IgD-negative memory B cell (primary cell): ENCODE data around the gene ZBTB7C. TPM values are rescaled to one million over a fixed set of nuclear protein-coding genes. Genes with fewer than 3 reads are reported as not detected.

Experiments
- H3K27ac Mint-ChIP-seq, 3 donors: one replicate each; pipeline ENCODE4 v1.8.0; 2020 to 2022; ENCODE audit warnings: mild to moderate bottlenecking in 3 of 3, mixed read lengths in 3 of 3, moderate library complexity in 1 of 3
- H3K27me3 Mint-ChIP-seq: one replicate; pipeline ENCODE4 v1.8.0; 2021; ENCODE audit warnings: mixed read lengths
- H3K36me3 Mint-ChIP-seq: one replicate; pipeline ENCODE4 v1.8.0; 2020; ENCODE audit warnings: mild to moderate bottlenecking, mixed read lengths
- H3K4me1 Mint-ChIP-seq, 3 donors: one replicate each; pipeline ENCODE4 v1.8.0; 2020 to 2022; ENCODE audit warnings: mixed read lengths in 3 of 3, mild to moderate bottlenecking in 1 of 3
- H3K4me3 Mint-ChIP-seq, 4 donors: one replicate each; pipeline ENCODE4 v1.8.0; 2020 to 2022; ENCODE audit warnings: mild to moderate bottlenecking in 4 of 4, mixed read lengths in 4 of 4, moderate library complexity in 3 of 4
- H3K9me3 Mint-ChIP-seq, 3 donors: one replicate each; pipeline ENCODE4 v1.8.0; 2020 to 2021; ENCODE audit warnings: mixed read lengths in 3 of 3, mild to moderate bottlenecking in 1 of 3
- polyA plus RNA-seq: library from polyadenylated mRNA; unstranded; fragments of 300-500 nt; fragmentation: Illumina TruSeq; gene quantifications from one replicate; pipeline ENCODE4 v1.2.3, GENCODE V29; 2021

ZBTB7C gene
- polyA plus RNA-seq, 1 donor from 2014 or later = not detected

DNA sequence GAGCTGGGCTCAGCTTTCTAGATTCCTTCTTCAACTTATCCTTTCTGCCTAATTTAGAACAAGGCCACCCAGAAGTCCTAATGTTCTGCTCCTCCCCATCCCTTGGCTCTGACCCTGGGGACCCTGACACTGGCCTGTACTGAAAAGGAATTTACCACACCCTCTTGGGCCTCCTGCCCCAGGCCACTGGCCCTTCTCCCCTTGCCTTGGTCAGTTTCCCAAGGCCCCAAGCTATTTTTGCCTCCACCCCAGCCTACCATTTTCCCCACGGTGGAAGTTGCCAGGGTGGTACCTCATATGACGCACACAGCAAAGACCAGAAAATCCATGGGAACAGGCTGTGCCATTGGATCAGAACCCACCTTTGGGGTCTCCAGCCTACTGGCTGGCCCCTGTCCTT lies 72.1 kb downstream of the ZBTB7C start:
- H3K36me3 Mint-ChIP-seq = no peaks in the 10 kb centered on the region
- no peaks in the 10 kb centered on the region for H3K9me3 Mint-ChIP-seq
- no peak overlapping the region for H3K4me3 Mint-ChIP-seq
- H3K4me1 Mint-ChIP-seq = no peaks in the 10 kb centered on the region
- peaks cover 3% of the 10 kb centered on the region for H3K27me3 Mint-ChIP-seq
- H3K27ac Mint-ChIP-seq = no peak overlapping the region

DNA sequence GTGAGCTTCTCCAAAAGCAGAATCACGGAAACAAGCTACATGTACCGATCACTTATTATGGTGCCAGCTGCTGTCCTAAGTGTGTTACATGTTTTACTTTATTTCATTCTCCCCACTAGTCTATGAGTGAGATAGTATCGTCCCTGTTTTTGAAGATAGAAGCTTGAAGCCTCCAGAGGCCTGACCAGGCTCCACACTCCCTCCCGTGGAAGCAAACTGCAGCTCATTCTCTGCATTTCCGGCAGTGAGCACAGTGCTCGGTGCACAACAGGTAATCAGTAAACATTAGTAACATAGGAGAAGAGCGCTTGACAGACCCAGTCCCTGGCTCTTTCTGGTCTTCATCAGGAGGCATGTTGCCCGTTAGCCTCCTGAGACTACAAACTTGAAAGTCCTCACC lies 72.9 kb downstream of the ZBTB7C start:
- H3K4me1 Mint-ChIP-seq = no peaks in the 10 kb centered on the region
- no peaks in the 10 kb centered on the region for H3K36me3 Mint-ChIP-seq
- H3K4me3 Mint-ChIP-seq = no peak overlapping the region
- no peaks in the 10 kb centered on the region for H3K9me3 Mint-ChIP-seq
- H3K27me3 Mint-ChIP-seq = peaks cover 3% of the 10 kb centered on the region
- no peak overlapping the region for H3K27ac Mint-ChIP-seq

- no peak overlapping the region for H3K27ac Mint-ChIP-seq
- H3K4me3 Mint-ChIP-seq = no peak overlapping the region
- no peaks in the 10 kb centered on the region for H3K9me3 Mint-ChIP-seq
- peaks cover 3% of the 10 kb centered on the region for H3K27me3 Mint-ChIP-seq
- H3K36me3 Mint-ChIP-seq = no peaks in the 10 kb centered on the region
- H3K4me1 Mint-ChIP-seq = no peaks in the 10 kb centered on the region
These were observed 73.4 kb downstream of the ZBTB7C start for GRCh38 chr18:48335829-48336228.

- Mint-ChIP-seq H3K4me3 (no peak overlapping the region), H3K4me1 (no peaks in the 10 kb centered on the region), H3K27me3 (peaks cover 3% of the 10 kb centered on the region), H3K9me3 (no peaks in the 10 kb centered on the region), H3K36me3 (no peaks in the 10 kb centered on the region), H3K27ac (no peak overlapping the region)
These were observed 74.3 kb downstream of the ZBTB7C start for GRCh38 chr18:48334845-48335244.

GRCh38 chr18:48333563-48333962 lies 75.6 kb downstream of the ZBTB7C start:
- no peak overlapping the region for H3K27ac Mint-ChIP-seq
- no peaks in the 10 kb centered on the region for H3K36me3 Mint-ChIP-seq
- no peaks in the 10 kb centered on the region for H3K4me1 Mint-ChIP-seq
- H3K9me3 Mint-ChIP-seq = no peaks in the 10 kb centered on the region
- H3K4me3 Mint-ChIP-seq = no peak overlapping the region
- peaks cover 3% of the 10 kb centered on the region for H3K27me3 Mint-ChIP-seq

DNA sequence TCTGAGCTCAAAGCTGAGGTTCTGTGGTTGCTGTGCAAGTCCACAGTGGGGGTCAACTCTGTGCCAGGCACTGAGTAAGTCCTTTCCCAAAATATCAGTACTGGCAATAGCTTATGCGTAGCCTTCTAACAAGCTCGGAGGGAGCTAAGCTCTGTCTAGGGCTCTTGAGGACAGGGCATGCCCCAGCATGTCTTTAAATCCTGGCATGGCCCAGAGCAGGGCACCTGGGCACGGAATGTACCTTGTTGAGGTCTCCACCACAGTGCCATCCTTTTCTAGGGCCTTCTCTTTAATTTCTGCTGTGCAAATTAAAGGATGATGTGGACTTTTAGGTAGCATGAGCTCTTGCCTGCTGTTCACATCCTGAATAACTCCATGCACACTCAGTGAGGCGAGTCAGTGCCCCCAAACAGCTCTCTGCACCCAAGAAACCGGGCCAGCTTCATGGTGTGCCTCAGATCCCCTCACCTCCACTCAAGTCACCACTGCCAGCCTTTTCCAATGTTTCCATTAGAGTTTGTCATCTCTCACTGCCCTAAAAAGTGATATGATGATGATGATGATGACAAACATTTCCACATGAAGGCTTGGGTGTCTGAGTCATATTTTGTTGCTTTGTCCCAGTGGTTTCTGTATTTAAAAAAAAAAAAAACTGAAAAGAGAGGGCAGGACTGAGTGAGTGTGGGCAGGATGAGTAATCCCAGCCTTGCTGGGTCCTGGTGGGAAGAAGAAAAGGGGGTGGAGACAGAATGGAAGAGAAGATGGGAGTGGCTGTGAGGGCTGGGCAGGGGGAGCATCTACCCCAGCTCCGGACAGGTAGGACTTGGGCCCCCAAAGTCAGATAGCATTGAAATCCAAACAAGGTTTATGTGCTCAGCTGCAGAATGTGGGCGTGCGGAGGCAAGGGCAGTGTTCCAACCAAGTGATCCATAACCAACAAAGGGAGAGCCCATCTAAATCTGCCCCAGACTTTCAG lies 78.9 kb downstream of the ZBTB7C start:
- peaks cover 3% of the 10 kb centered on the region for H3K27me3 Mint-ChIP-seq
- H3K36me3 Mint-ChIP-seq = no peaks in the 10 kb centered on the region
- no peak overlapping the region for H3K27ac Mint-ChIP-seq
- no peak overlapping the region for H3K4me3 Mint-ChIP-seq
- no peaks in the 10 kb centered on the region for H3K9me3 Mint-ChIP-seq
- no peaks in the 10 kb centered on the region for H3K4me1 Mint-ChIP-seq

DNA sequence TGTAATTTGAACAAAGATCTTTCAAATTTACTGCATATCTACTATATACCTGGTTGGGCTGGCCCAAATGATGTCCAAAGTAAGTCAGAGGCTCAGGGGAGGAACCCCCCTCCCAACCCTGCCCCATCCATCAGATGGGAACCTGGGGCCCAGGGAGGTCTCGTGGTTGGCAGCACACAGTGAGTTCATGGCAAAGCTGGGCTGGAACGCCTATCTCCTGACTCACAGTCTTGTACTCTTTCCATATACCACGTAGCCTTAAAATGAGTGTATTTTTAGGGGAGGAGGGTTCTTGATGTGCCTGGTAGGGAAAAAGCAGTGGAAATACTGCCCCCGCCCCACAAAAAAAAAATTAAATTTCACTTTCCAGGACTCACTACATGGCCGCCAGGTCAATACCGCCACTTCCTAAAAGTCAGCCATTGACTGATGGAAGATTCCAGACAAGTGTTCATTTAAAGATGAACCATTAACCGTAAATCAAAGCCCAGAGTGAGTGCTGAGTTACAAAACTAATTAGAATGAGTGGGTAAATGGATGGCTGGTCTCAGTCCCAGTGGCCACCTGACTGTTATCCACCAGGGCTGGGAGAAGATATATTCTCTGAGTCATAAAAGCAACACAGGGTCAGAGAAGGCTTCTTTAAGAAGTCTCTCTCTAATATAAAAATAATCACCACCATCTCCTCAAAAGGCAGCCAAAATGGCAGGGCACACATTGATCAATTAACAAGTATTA lies 80.5 kb downstream of the ZBTB7C start:
- no peak overlapping the region for H3K27ac Mint-ChIP-seq
- H3K4me3 Mint-ChIP-seq = no peak overlapping the region
- H3K27me3 Mint-ChIP-seq = peaks cover 7% of the 10 kb centered on the region
- H3K36me3 Mint-ChIP-seq = no peaks in the 10 kb centered on the region
- no peaks in the 10 kb centered on the region for H3K4me1 Mint-ChIP-seq
- peaks cover 0 to 1% (median 0%) of the 10 kb centered on the region in 3 donors for H3K9me3 Mint-ChIP-seq

DNA sequence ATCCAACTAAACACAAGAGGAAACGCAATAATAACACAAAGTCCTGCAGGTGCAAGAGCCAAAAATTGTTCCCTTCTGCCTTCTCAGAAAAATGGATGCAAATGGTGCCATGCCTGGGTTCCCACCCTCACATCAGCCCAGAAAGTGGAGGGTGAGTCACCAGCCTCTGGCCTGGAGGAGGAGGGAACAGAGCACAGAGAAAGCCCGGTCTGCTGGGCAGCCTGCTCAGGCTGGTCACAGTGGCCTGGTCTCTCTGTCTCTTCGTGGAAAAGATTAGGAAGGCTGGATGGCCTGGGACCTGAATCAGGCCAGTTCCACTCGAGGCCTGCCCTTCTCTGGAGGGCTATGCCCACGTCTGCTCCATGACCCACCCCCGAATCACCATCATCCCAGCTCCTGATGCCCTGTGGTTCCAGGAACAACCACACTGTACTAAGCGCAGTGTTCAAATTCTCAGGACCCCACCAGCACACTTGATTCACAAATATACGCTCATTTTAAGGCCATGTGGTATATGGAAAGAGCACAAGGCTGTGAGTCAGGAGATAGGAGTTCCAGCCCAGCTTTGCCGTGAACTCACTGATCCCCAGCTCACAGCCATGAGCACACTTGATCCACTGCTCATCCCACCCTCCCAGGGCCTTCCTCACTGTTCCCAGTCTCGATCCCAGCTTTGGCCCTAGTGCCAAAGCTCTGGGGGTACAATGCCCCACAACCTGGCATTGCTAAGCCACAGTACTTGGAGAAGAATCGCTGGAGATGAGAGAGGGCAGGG lies 82.1 kb downstream of the ZBTB7C start:
- Mint-ChIP-seq H3K36me3 (no peaks in the 10 kb centered on the region), H3K9me3 (peaks cover 0 to 1% (median 0%) of the 10 kb centered on the region in 3 donors), H3K4me3 (no peak overlapping the region), H3K27me3 (peaks cover 4% of the 10 kb centered on the region), H3K4me1 (no peaks in the 10 kb centered on the region), H3K27ac (no peak overlapping the region)

DNA sequence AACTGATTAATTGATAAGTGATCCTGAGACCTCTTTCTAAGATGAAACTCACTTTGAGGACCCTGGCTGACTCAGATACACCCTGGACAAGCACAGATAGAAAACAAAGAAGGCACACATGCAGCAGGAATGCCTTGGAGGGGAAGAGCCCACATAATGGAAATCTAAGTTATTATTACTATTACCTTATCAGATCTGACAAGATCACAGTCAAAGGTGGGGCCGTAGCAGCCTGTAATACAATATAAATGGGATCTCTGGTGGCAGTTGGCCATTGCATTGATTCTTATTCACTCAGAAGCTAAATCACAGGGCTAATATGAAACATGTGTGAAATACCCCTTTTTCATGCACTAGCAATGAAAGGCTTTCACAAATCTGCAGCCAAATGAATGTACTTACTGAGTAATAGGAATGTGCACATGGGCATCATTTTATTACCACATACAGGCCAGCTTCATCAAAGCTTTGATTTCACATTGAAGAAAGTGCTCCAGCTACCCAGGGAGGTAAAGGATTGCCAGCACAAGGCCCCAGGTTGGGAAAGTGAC lies 84.0 kb downstream of the ZBTB7C start:
- H3K4me1 Mint-ChIP-seq = no peaks in the 10 kb centered on the region
- H3K27me3 Mint-ChIP-seq = peaks cover 5% of the 10 kb centered on the region
- H3K36me3 Mint-ChIP-seq = no peaks in the 10 kb centered on the region
- H3K27ac Mint-ChIP-seq = no peak overlapping the region
- H3K9me3 Mint-ChIP-seq = peaks cover 0 to 1% (median 0%) of the 10 kb centered on the region in 3 donors
- H3K4me3 Mint-ChIP-seq = no peak overlapping the region

DNA sequence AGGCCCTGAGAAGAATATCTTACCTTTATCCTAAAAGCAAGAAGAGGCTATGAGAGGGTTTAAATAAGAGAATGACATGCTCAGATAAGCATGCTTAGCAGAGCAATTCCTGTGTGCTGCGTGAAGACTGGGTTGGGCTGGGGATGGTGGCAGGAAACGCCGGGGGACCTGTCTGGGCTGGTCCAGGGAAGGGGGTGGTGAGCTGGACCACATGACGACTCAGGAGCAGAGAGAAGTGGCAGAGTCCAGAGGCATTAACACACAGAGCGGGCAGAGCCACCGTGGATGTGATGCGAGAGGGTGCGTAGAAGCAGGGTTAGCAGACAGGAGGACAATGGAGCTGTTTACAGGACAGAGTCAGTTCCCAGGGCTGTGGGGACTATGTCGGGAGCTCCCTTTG lies 84.5 kb downstream of the ZBTB7C start:
- Mint-ChIP-seq H3K4me3 (no peak overlapping the region), H3K9me3 (peaks cover 0 to 1% (median 0%) of the 10 kb centered on the region in 3 donors), H3K4me1 (no peaks in the 10 kb centered on the region), H3K27ac (no peak overlapping the region), H3K27me3 (peaks cover 5% of the 10 kb centered on the region), H3K36me3 (peaks cover 1% of the 10 kb centered on the region)

DNA sequence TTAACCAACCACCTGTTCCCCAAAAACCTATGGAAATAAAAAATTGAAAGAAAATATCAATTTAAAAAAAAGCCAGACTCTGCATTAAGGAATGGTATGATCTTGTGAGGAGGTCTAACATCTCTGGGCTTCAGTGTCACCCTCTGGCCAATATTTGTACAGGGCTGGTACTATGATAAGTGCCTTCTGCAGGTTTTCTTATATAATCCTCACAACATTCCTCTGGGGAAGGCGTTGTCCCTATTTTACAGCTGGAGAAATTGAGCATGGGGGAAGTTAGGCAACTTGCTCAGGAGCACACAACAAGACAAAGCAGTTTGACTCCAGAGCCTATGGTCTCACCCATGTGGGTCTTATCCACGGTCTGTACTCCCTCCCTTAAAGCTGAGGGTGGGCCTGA lies 86.0 kb downstream of the ZBTB7C start:
- peak overlapping the region in 1 of 3 donors; percentile 14 for H3K27ac Mint-ChIP-seq
- peaks cover 6% of the 10 kb centered on the region for H3K27me3 Mint-ChIP-seq
- peaks cover 1% of the 10 kb centered on the region for H3K36me3 Mint-ChIP-seq
- H3K4me3 Mint-ChIP-seq = no peak overlapping the region
- peaks cover 0 to 1% (median 0%) of the 10 kb centered on the region in 3 donors for H3K9me3 Mint-ChIP-seq
- H3K4me1 Mint-ChIP-seq = no peaks in the 10 kb centered on the region

GRCh38 chr18:48321536-48321935 lies 87.6 kb downstream of the ZBTB7C start:
- H3K4me1 Mint-ChIP-seq = no peaks in the 10 kb centered on the region

DNA sequence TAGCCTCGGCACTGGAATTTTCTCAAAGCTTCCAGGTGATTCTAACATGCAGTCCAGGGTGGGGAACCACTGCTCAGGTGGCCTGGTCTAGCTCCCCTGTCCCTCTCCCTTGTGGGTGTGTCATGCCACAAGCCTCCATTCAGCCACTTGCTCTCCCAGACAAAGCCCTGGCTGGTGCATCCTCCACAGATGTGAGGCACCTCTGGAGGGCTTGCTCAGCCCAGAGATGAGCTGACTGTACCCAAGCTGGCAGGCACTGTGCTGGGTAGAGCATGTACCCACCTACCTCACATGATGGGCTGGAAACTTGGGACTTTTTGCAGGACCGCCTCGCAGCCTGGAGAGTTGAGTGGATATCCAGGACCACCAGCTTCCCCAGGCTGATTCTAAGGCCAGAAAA lies 88.1 kb downstream of the ZBTB7C start:
- Mint-ChIP-seq H3K4me3 (no peak overlapping the region), H3K27me3 (peaks cover 6% of the 10 kb centered on the region), H3K36me3 (peaks cover 1% of the 10 kb centered on the region)

More at GRCh38 chr18:48321536-48321935, 87.6 kb downstream of the ZBTB7C start:
- Mint-ChIP-seq H3K4me3 (no peak overlapping the region), H3K27ac (peak overlapping the region in 1 of 3 donors; percentile 29), H3K27me3 (peaks cover 6% of the 10 kb centered on the region), H3K9me3 (peaks cover 0 to 1% (median 0%) of the 10 kb centered on the region in 3 donors), H3K36me3 (peaks cover 1% of the 10 kb centered on the region)

DNA sequence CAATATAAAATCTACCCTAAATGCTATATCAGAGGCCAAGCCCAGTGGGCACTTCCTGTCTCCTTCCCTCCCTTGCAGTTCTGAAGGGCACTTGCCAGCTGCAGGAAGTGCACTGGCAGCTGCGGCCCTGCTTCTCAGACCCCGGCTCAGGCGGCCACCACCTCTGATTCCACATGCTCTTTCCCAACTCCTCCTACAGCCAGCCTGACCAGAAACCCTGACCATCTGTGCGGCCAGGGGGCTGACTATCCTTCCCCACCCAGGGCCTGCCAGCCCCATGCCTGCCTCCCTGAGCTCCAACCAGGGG lies 88.6 kb downstream of the ZBTB7C start:
- H3K9me3 Mint-ChIP-seq = peaks cover 0 to 1% (median 0%) of the 10 kb centered on the region in 3 donors
- H3K27ac Mint-ChIP-seq = no peak overlapping the region
- H3K27me3 Mint-ChIP-seq = peaks cover 6% of the 10 kb centered on the region
- H3K36me3 Mint-ChIP-seq = peaks cover 1% of the 10 kb centered on the region
- H3K4me3 Mint-ChIP-seq = no peak overlapping the region
- no peaks in the 10 kb centered on the region for H3K4me1 Mint-ChIP-seq

More for the DNA sequence above, 88.1 kb downstream of the ZBTB7C start:
- H3K27ac Mint-ChIP-seq = no peak overlapping the region
- H3K4me1 Mint-ChIP-seq = no peaks in the 10 kb centered on the region
- H3K9me3 Mint-ChIP-seq = peaks cover 0 to 1% (median 0%) of the 10 kb centered on the region in 3 donors
